K562 (cell line): ENCODE data around the gene ZBTB7A. TPM values are rescaled to one million over a fixed set of nuclear protein-coding genes. Genes with fewer than 3 reads are reported as not detected.

Source experiments
- BRCA1 ChIP-seq, 2 experiments: fragments of 450-650 bp in 1 of 2; sonication (generic) in 1 of 2; formaldehyde crosslinking in 1 of 2; IDR thresholded peaks; 2 replicates each; pipeline versions ENCODE4 v1.5.0 to v1.6.1; 2017 to 2020; ENCODE audit warnings: mild to moderate bottlenecking in 1 of 2, missing genetic modification reagents in 1 of 2
- CGGBP1 ChIP-seq: fragments of 250-450 bp; sonication (Bioruptor Pico); IDR thresholded peaks from 2 replicates; pipeline ENCODE4 v1.9.0; 2021; ENCODE audit warnings: mild to moderate bottlenecking
- CHD2 ChIP-seq: IDR thresholded peaks from 2 replicates; pipeline ENCODE4 v1.6.1; 2011; ENCODE audit warnings: low read depth, low read length
- ESRRB ChIP-seq: fragments of 250-450 bp; sonication (Bioruptor Pico); IDR thresholded peaks from 2 replicates; pipeline ENCODE4 v1.5.0; 2020; ENCODE audit warnings: mild to moderate bottlenecking, moderate library complexity, borderline replicate concordance
- FIP1L1 ChIP-seq: fragments of 200-400 bp; formaldehyde crosslinking; IDR thresholded peaks from 2 replicates; pipeline ENCODE4 v1.6.1; 2018; ENCODE audit warnings: mild to moderate bottlenecking, low read depth, low read length; ENCODE audit not compliant: poor library complexity, severe bottlenecking
- HMGN3 ChIP-seq: IDR thresholded peaks from 2 replicates; pipeline ENCODE4 v1.6.1; 2011; ENCODE audit warnings: borderline replicate concordance, low read depth, mild to moderate bottlenecking, mixed read lengths, low read length; ENCODE audit not compliant: insufficient read length; ENCODE audit errors: extremely low read depth
- MCM5 ChIP-seq: fragments of 450-650 bp; IDR thresholded peaks from 2 replicates; pipeline ENCODE4 v1.6.1; 2016; ENCODE audit warnings: low read depth
- MECOM ChIP-seq: fragments of 250-450 bp; sonication (Bioruptor Pico); IDR thresholded peaks from 2 replicates; pipeline ENCODE4 v1.8.0; 2022; ENCODE audit warnings: inconsistent platforms
- POLR3A ChIP-seq: IDR thresholded peaks from 2 replicates; pipeline ENCODE4 v1.6.1; 2011; ENCODE audit warnings: borderline replicate concordance, mild to moderate bottlenecking, moderate library complexity; ENCODE audit not compliant: insufficient read length, insufficient read depth; ENCODE audit errors: extremely low read depth
- RAD21 ChIP-seq, 2 experiments: fragments of 250-450 bp in 1 of 2; fragments of 450-650 bp in 1 of 2; sonication (Bioruptor Pico) in 1 of 2; formaldehyde crosslinking in 1 of 2; IDR thresholded peaks in 1 of 2; conservative IDR thresholded peaks in 1 of 2; 2 replicates each; pipeline versions ENCODE4 v1.4.0 to v1.8.0; 2020 to 2022; ENCODE audit warnings: mild to moderate bottlenecking in 2 of 2, moderate library complexity in 1 of 2
- SMARCA5 ChIP-seq: fragments of 450-650 bp; IDR thresholded peaks from 2 replicates; pipeline ENCODE4 v1.6.1; 2016
- STAG1 ChIP-seq: sonication (generic); formaldehyde crosslinking; IDR thresholded peaks from 2 replicates; pipeline ENCODE4 v1.5.0; 2020; ENCODE audit warnings: missing genetic modification reagents, borderline replicate concordance
- TBP ChIP-seq: optimal IDR thresholded peaks from 2 replicates; pipeline ENCODE3; 2011; ENCODE audit warnings: low read depth, low read length, improper control_type of control experiment
- XRCC4 ChIP-seq: IDR thresholded peaks from one replicate; pipeline ENCODE4 v1.6.1; 2011; ENCODE audit not compliant: insufficient read depth, insufficient read length; ENCODE audit errors: extremely low read depth
- ZBED1 ChIP-seq: IDR thresholded peaks from 2 replicates; pipeline ENCODE4 v1.6.1; 2014
- ZBTB8A ChIP-seq: fragments of 450-650 bp; IDR thresholded peaks from 2 replicates; pipeline ENCODE4 v1.6.1; 2018; ENCODE audit warnings: mild to moderate bottlenecking, moderate library complexity; ENCODE audit not compliant: partially characterized antibody
- ZNF24 ChIP-seq: fragments of 450-650 bp; IDR thresholded peaks from 2 replicates; pipeline ENCODE4 v1.6.1; 2016
- ZNF274 ChIP-seq: IDR thresholded peaks from 2 replicates; pipeline ENCODE4 v1.6.1; 2011; ENCODE audit warnings: low read depth, mild to moderate bottlenecking, low read length, moderate library complexity, borderline replicate concordance
- ZNF347 ChIP-seq: fragments of 450-650 bp; formaldehyde crosslinking; IDR thresholded peaks from 2 replicates; pipeline ENCODE4 v1.4.0; 2020; ENCODE audit warnings: low read depth, mild to moderate bottlenecking, moderate library complexity
- ZNF395 ChIP-seq: fragments of 200-800 bp; sonication (Bioruptor generic); IDR thresholded peaks from 2 replicates; pipeline ENCODE4 v1.6.1; 2017; ENCODE audit warnings: missing genetic modification characterization, missing compliant biosample characterization
- polyA plus RNA-seq, 8 experiments: library from polyadenylated mRNA; depleted of rRNA in 4 of 8; stranded (reverse) in 5 of 8; unstranded in 3 of 8; fragments of >200 nt; fragmentation: Nextera tagmentation in 2 of 8; fragmentation: Illumina TruSeq in 1 of 8; extraction: Ambion mirVana in 2 of 8; extraction: Trizol in 1 of 8; gene quantifications; 2 replicates each; pipeline versions ENCODE4 v1.2.1 to v1.2.3, GENCODE V29; 2011 to 2014; ENCODE audit warnings: inconsistent platforms in 1 of 8, missing spikeins in 1 of 8
- total RNA-seq, 7 experiments: library from RNA; depleted of rRNA in 6 of 7; stranded (reverse); fragments of >200 nt in 6 of 7; fragmentation: Illumina TruSeq in 2 of 7; extraction: Trizol in 2 of 7; gene quantifications; 2 replicates each; pipeline versions ENCODE4 v1.2.1 to v1.2.3, GENCODE V29; 2011 to 2021; ENCODE audit warnings: low replicate concordance in 1 of 7
- TF ChIP-seq, protein P1 (sequence below): fragments of 450-650 bp; IDR thresholded peaks from 2 replicates; pipeline ENCODE4 v1.6.1; 2016; ENCODE audit warnings: borderline replicate concordance
- TF ChIP-seq, protein P2 (sequence below): fragments of 450-650 bp; formaldehyde crosslinking; IDR thresholded peaks from 2 replicates; pipeline ENCODE4 v1.4.0; 2020; ENCODE audit warnings: mild to moderate bottlenecking
- TF ChIP-seq, protein P3 (sequence below): fragments of 450-650 bp; IDR thresholded peaks from 2 replicates; pipeline ENCODE4 v1.6.1; 2016

The ZBTB7A gene
- total and polyA plus RNA-seq, 9 of the 15 experiments (the other 6 are each of a cell fraction or from before 2014, with no cell fraction given) = 0.11 to 34.0 (median 4.6) TPM

DNA sequence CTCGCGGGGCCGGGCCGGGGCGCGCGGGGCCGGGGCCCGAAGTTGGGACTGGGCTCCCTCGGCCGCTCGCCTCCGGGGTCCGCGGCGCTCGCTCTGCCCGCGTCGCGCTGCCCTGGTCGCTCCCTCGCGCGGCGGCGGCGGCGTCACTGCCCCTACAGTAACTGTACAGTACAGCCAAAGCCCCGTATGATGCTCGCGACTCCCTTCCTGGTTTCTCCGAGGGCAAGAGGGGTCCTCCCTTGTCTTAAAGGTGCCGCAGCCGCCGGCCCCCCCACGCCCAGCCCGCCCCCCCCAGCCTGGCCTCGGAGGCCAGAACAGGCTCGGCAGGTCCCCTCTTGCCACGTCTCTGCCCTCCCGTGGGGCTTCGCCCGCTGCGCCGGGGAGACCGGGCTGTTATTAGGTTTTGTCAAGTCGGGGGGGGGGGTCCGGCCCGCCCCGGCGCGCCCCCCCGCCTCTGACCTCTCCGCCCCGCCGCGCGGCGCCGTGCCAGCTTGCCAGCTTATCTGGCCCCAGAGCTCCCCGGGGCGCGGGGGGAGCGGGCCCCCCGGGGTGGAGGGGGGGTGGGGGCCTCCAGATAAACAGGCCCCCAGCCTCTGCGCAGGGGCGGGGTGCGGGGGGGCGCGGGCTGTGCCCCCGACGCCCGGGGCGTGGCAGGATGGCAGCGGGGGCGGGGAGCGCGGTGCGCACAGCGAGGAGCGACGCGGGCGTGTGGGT is at the start of gene ZBTB7A (continued):
- TF ChIP-seq, protein P1, sequence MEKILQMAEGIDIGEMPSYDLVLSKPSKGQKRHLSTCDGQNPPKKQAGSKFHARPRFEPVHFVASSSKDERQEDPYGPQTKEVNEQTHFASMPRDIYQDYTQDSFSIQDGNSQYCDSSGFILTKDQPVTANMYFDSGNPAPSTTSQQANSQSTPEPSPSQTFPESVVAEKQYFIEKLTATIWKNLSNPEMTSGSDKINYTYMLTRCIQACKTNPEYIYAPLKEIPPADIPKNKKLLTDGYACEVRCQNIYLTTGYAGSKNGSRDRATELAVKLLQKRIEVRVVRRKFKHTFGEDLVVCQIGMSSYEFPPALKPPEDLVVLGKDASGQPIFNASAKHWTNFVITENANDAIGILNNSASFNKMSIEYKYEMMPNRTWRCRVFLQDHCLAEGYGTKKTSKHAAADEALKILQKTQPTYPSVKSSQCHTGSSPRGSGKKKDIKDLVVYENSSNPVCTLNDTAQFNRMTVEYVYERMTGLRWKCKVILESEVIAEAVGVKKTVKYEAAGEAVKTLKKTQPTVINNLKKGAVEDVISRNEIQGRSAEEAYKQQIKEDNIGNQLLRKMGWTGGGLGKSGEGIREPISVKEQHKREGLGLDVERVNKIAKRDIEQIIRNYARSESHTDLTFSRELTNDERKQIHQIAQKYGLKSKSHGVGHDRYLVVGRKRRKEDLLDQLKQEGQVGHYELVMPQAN = no peak
- TF ChIP-seq CGGBP1 (CRISPR knock-in tag) (no peak), HMGN3 (peak; percentile 69), SMARCA5 (no peak), XRCC4 (no peak), ZNF24 (no peak), MCM5 (no peak), ZNF395 (CRISPR knock-in tag) (peak; percentile 10; the same call in 1 of the 2 replicates), ZBED1 (no peak), ESRRB (no peak), RAD21 (CRISPR knock-in tag; conservative IDR thresholded peaks at IDR 0.05 in 1 of 2, IDR thresholded peaks at IDR 0.05 in 1 of 2) (no peak), FIP1L1 (no peak), POLR3A (no peak), BRCA1 (IDR thresholded peaks at IDR 0.05) (no peak), BRCA1 (CRISPR knock-in tag; IDR thresholded peaks at IDR 0.05) (no peak), TBP (peak; percentile 74), CHD2 (no peak), MECOM (no peak), STAG1 (CRISPR knock-in tag) (no peak), ZBTB8A (no peak), ZNF347 (CRISPR knock-in tag) (no peak), ZNF274 (no peak)
- TF ChIP-seq, protein P2, sequence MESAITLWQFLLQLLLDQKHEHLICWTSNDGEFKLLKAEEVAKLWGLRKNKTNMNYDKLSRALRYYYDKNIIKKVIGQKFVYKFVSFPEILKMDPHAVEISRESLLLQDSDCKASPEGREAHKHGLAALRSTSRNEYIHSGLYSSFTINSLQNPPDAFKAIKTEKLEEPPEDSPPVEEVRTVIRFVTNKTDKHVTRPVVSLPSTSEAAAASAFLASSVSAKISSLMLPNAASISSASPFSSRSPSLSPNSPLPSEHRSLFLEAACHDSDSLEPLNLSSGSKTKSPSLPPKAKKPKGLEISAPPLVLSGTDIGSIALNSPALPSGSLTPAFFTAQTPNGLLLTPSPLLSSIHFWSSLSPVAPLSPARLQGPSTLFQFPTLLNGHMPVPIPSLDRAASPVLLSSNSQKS (CRISPR knock-in tag) = no peak
- TF ChIP-seq, protein P3, sequence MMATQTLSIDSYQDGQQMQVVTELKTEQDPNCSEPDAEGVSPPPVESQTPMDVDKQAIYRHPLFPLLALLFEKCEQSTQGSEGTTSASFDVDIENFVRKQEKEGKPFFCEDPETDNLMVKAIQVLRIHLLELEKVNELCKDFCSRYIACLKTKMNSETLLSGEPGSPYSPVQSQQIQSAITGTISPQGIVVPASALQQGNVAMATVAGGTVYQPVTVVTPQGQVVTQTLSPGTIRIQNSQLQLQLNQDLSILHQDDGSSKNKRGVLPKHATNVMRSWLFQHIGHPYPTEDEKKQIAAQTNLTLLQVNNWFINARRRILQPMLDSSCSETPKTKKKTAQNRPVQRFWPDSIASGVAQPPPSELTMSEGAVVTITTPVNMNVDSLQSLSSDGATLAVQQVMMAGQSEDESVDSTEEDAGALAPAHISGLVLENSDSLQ = no peak
